Measurements from ENCODE around the gene SESTD1.

Gene SESTD1

GRCh38 chr2:179266271-179266670, 1.6 kb upstream of the SESTD1 start:
- TF ChIP-seq, protein P1, sequence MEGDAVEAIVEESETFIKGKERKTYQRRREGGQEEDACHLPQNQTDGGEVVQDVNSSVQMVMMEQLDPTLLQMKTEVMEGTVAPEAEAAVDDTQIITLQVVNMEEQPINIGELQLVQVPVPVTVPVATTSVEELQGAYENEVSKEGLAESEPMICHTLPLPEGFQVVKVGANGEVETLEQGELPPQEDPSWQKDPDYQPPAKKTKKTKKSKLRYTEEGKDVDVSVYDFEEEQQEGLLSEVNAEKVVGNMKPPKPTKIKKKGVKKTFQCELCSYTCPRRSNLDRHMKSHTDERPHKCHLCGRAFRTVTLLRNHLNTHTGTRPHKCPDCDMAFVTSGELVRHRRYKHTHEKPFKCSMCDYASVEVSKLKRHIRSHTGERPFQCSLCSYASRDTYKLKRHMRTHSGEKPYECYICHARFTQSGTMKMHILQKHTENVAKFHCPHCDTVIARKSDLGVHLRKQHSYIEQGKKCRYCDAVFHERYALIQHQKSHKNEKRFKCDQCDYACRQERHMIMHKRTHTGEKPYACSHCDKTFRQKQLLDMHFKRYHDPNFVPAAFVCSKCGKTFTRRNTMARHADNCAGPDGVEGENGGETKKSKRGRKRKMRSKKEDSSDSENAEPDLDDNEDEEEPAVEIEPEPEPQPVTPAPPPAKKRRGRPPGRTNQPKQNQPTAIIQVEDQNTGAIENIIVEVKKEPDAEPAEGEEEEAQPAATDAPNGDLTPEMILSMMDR (IDR thresholded peaks at IDR 0.05; ENCODE audit: low read depth, low read length), result no peak
- no peak for DNase-seq (ENCODE audit: extremely low read depth, low read depth)

DNA sequence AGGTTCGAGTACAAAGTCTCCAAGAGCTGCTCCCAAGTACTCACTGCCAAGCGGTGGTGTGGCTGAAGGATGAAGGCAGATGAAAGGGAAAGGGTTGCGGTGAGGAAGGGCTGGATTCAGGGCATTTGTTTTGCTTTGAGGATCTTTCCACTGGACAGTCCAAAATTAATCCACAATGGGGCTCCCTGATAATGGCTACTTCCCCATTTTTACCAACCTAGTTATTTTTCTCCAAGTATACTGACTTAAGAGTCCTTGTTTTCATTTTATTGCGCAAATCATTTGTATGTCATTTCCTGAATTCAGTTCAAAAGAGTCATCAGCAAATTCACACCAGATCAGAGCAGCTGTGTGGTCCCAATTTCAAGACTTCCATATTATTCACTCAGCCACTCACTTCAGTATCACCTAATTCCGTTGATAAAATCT, 464 bp upstream of the SESTD1 start:
- TF ChIP-seq, protein P1 (IDR thresholded peaks at IDR 0.05; ENCODE audit: low read depth, low read length), result no peak
- DNase-seq (ENCODE audit: extremely low read depth, low read depth), result no peak

DNA sequence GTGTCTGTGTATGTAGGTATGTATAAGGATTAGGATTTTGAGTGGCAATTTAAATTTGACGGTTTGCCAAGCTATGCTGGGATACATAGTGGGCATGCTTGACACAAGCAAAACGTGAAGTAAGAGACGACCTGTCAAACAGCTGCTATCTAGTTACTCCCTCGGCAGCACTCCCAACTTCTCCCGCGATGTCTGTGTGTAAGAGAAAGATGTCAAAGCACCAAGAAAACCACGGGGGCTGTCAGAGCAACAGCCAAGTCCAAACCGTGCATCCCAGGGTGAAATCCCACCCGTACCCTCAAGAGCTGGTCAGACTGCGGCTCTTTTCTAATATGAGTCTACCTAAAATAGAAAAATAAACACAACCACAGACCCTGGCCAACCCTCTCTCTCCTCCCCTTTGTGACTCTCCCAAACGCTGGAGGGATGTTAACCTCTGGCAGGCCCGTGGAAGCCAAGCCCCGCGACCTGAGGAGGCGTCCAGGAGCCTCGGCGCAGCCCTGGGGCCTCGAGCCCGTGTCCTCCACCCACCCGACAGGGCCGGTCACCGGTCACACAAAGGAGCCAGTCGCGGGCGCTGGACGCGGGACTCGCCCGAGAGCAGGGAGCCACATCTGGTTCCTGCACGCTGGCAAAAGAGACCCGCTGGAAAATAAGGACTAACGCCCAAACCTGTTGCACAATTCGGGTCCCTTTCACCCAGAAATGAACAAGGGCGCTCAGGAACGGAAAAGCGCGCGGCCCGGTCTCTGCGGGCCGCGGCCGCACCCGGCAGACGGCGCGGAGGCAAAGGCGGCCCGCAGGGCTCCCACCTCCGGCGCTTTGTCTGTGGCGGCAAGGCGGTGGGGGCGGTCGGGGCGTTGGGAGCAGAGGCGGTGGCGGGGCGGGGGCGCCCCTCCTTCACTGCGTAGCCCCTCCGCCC, 925 bp downstream of the SESTD1 start:
- DNase-seq (ENCODE audit: extremely low read depth, low read depth), result no peak
- TF ChIP-seq, protein P1 (IDR thresholded peaks at IDR 0.05; ENCODE audit: low read depth, low read length), result no peak

GRCh38 chr2:179263015-179263414, 1.6 kb downstream of the SESTD1 start:
- no peak for DNase-seq (ENCODE audit: extremely low read depth, low read depth)
- TF ChIP-seq, protein P1 (IDR thresholded peaks at IDR 0.05; ENCODE audit: low read depth, low read length), result no peak

DNA sequence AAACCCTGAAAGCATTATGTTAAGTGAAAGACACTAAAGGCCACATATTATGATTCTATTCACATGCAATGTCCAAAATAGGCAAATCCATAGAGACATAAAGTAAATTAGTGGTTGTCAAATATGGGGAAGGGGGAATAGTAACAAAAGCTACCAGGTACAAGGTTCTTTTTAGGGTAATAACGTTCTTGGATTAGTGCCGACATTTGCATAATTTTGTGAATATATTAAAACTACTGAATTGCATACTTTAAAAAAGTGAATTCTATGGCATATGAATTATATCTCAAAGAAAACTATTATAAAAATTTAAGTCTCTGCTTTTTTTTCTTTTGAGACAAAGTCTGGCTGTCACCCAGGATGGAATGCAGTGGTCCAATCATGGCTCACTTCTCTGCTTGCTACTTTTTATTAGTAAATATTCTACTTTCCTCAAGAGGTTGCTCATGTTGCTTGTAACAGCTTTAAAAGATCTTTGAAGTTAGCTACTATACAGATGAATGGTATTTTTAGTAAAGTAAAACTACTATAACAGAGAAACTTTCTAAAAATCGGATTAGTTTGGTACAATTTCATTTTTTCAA, 2.5 kb downstream of the SESTD1 start:
- TF ChIP-seq, protein P1 (IDR thresholded peaks at IDR 0.05; ENCODE audit: low read depth, low read length), result no peak
- no peak for DNase-seq (ENCODE audit: extremely low read depth, low read depth)

DNA sequence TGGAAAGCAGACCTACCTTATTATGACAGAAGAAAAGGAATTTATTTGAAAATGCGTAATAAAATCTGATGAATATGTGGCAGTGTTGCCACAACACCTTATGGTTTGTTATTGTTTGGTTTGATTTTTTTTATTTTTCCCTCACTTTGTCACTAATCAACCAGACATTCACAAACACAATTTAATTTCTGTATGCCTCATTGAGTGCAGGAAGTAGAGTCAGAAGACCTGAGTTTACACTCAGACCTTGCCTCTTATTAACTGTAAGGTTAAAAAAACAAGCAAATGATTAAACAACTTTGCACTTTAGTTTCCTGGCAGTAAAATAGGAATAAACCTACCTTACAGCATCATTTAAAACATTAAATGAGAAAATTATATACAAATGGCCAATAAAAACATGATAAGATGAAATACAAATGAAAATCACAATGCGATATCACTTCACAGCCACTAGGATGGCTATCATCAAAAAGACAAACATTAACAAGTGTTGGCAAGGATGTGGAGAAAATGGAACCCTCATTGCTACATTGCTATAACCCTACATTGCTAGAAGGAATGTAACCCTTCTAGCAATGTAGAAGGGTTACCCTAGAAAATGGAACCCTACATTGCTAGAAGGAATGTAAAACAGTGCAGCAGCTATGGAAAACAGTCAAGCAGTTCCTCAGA, 3.3 kb downstream of the SESTD1 start:
- no peak for DNase-seq (ENCODE audit: extremely low read depth, low read depth)
- TF ChIP-seq, protein P1 (IDR thresholded peaks at IDR 0.05; ENCODE audit: low read depth, low read length), result no peak

DNA sequence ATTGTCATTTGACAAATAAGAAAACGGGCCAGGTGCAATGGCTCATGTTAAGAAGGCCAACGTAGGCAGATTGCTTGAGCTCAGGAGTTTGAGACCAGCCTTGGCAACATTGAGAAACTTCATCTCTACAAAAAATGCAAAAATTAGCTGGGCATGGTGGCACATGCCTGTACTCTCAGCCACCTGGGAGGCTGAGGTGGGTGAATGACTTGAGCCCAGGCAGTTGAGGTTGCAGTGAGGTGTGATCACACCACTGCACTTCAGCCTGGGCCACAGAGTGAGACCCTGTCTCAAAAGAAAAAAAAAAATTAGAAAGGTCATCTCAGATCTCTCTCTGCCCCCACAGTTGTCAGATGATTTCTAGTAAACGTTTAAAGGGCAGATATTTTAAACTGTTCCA, 4.4 kb downstream of the SESTD1 start:
- DNase-seq (ENCODE audit: extremely low read depth, low read depth), result no peak
- TF ChIP-seq, protein P1 (IDR thresholded peaks at IDR 0.05; ENCODE audit: low read depth, low read length), result no peak
